D721Med (cell line): Measurements from ENCODE around the gene SH2D3A.

Experiments used
- DNase-seq: peaks from one replicate; pipeline ENCODE4 v3.0.0; 2011; ENCODE audit warnings: low spot score; ENCODE audit not compliant: insufficient read length
- FAIRE-seq: peaks from 2 replicates; lab custom pipeline; 2011; peaks lifted over from hg19 to GRCh38; lab: Jason Lieb, UNC
- CTCF ChIP-seq: IDR thresholded peaks from 2 replicates; pipeline ENCODE4 v1.5.1; 2012; ENCODE audit warnings: mild to moderate bottlenecking, control low read depth; ENCODE audit not compliant: insufficient read depth; ENCODE audit errors: missing control alignments

The SH2D3A gene

DNA sequence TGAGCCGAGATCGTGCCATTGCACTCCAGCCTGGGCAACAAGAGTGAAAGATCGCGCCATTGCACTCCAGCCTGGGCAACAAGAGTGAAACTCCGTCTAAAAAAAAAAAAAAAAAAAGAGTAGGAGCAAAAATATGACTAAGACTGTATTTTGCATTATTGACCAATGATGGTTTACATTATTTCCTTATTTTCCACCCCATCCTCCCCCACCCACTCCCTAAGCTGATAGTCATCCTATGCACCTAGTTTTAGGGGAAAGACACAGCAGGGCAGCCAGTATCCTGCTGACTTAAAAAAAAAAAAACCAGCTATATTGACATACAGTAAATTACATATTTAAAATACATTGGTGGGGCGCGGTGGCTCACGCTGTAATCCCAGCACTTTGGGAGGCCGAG, 30.4 kb upstream of the SH2D3A start:
- no peak for DNase-seq
- TF ChIP-seq CTCF = no peak
- FAIRE-seq = no peak

DNA sequence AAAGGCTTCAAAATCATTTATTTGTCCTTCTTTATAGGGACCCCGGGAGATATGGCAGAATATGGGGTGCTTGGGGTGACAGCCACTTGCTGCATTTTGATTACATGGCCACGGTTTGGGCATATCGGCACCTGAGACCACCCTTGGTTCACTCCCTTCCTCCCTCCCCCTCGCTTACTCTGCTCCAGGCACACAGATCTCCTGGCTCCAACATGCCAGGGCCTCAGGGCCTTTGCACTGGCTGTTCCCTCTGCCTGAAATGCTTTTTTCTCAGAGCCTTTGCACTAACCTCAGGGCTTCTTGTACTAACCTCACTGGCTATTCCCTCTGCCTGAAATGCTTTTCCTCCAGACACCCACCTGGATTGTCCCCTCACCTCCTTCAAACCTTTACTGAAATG, 29.0 kb upstream of the SH2D3A start:
- FAIRE-seq (no peak), DNase-seq (no peak)
- no peak for TF ChIP-seq CTCF

DNA sequence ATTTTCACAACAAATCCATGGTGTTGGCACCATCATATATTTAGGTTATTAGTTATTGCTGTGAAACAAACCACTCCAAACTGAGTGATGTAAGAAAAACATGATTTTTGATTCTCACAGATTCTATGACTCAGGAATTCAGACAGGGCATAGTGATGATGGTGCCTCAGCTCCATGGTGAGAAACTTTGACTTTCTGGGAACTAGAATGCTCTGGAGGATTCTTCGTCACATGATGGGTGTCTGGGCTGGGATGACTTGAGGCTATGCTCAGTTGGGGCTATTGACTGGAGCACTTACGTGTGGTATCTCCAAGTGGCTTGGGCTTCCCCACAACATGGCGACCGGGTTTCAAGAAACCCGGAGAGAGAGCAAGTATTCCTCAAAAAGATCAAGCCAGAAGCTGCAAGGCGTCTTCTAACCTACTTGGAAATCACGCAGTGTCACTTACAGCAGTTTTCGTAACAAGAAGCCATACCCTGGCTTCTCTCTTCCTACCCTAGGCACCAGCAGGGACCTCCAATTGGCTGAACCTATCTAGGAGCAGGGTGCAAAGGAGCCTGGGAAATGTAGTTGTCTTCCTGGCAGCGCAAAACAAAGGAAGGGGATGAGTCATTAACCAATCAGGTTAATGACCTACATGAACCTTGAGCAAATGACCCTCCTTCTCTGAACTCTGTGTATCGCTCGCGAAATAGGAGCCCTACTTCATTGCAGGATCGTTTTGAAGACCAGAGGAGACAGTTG, 27.6 kb upstream of the SH2D3A start:
- no peak for TF ChIP-seq CTCF
- DNase-seq (no peak), FAIRE-seq (no peak)

- FAIRE-seq (no peak), DNase-seq (no peak)
- TF ChIP-seq CTCF = no peak
Observed at GRCh38 chr19:6793973-6794372, 26.7 kb upstream of the SH2D3A start.

DNA sequence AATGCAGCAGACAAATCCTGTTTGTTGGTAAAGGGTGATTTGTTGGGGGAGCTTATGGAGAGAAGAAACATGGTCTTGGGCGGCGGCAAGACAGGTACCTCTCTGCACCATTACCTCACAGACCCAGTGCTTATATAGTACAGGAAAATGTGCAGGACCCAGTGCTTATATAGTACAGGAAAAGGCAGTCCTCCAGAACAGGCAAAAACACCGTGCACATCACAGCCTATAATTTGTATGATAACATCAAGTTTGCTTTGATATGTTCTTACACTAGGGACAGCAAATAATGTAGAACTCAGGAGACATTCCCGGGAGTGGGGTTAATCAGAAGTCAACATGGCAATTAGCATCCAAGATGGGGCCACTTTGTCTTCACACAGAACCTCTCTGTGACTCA, 26.2 kb upstream of the SH2D3A start:
- no peak for TF ChIP-seq CTCF
- DNase-seq = no peak
- FAIRE-seq = no peak

- TF ChIP-seq CTCF = no peak
- DNase-seq (no peak), FAIRE-seq (no peak)
Observed at GRCh38 chr19:6791237-6791636, 24.0 kb upstream of the SH2D3A start.
